Measurements from ENCODE around the gene RBM11. TPM values are rescaled to one million over a fixed set of nuclear protein-coding genes. Genes with fewer than 3 reads are reported as not detected.

The RBM11 gene
- total and polyA plus RNA-seq, 7 experiments from 2014 or later: 0.46 to 19.3 (median 4.9) TPM

Other genes starting within 250 kb of the RBM11 start
- not detected for gene LIPI, start 5.2 kb upstream of the RBM11 start, total RNA-seq
- not detected for gene LIPI, start 5.2 kb upstream of the RBM11 start, polyA plus RNA-seq
- gene HSPA13, start 167.0 kb downstream of the RBM11 start, total RNA-seq: 10 to 100 TPM; 16.9 to 38.1 (median 26.7) TPM
- gene HSPA13, start 167.0 kb downstream of the RBM11 start, polyA plus RNA-seq: 10 to 100 TPM in 1 of 2 donors, 1 to 10 TPM in 1; 9.2 to 11.5 TPM

Measured in naive thymus-derived CD4-positive, alpha-beta T cell (primary cell).